Naive thymus-derived CD4-positive, alpha-beta T cell (primary cell): Measurements from ENCODE around the gene SUGP2. TPM values are rescaled to one million over a fixed set of nuclear protein-coding genes. Genes with fewer than 3 reads are reported as not detected.

ENCODE experiments used
- ATAC-seq: fragments of 150-1000 bp; cut with Tn5 transposase; 2 replicates; pipeline ENCODE4 v1.10.0; 2021; ENCODE audit warnings: mild to moderate bottlenecking, moderate library complexity
- CTCF ChIA-PET: fragments of 350-600 bp; sonication (Branson Sonifier 250); formaldehyde crosslinking; loops from one replicate; lab custom pipeline; 2021; ENCODE audit warnings: antibody characterized with exemption; lab: Charles Lee
- POLR2A ChIA-PET: fragments of 350-600 bp; sonication (Branson Sonifier 250); formaldehyde crosslinking; loops from one replicate; lab custom pipeline; 2021; ENCODE audit warnings: antibody characterized with exemption, inconsistent platforms; lab: Charles Lee
- DNase-seq, 9 donors: peaks; one replicate each; pipeline versions ENCODE4 v3.0.0 to v3.0.0-alpha.2; 2020 to 2022; ENCODE audit warnings: mixed read lengths in 1 of 9
- H3K27ac ChIP-seq: one replicate; pipeline ENCODE4 v1.7.0; 2013; ENCODE audit warnings: mild to moderate bottlenecking, low read depth, low read length, moderate library complexity
- H3K27me3 ChIP-seq, 2 donors: one replicate each; pipeline ENCODE4 v1.7.0; 2013; ENCODE audit warnings: low read length in 2 of 2, mild to moderate bottlenecking in 2 of 2, moderate library complexity in 2 of 2; ENCODE audit not compliant: control insufficient read depth in 2 of 2, insufficient read depth in 2 of 2
- H3K36me3 ChIP-seq, 3 experiments: 1 replicate in 2 of 3; 2 replicates in 1 of 3; pipeline ENCODE4 v1.7.0; 2013; ENCODE audit warnings: low read length in 3 of 3, mild to moderate bottlenecking in 3 of 3, moderate library complexity in 1 of 3; ENCODE audit not compliant: insufficient read depth in 3 of 3, control insufficient read depth in 2 of 3
- H3K4me1 ChIP-seq, 2 donors: one replicate each; pipeline ENCODE4 v1.7.0; 2013; ENCODE audit warnings: low read length in 2 of 2, mild to moderate bottlenecking in 2 of 2, moderate library complexity in 1 of 2; ENCODE audit not compliant: control insufficient read depth in 2 of 2, insufficient read depth in 2 of 2
- H3K4me3 ChIP-seq: 2 replicates; pipeline ENCODE4 v1.7.0; 2013; ENCODE audit warnings: mild to moderate bottlenecking, low read length
- H3K9me3 ChIP-seq, 3 experiments: 1 replicate in 2 of 3; 2 replicates in 1 of 3; pipeline ENCODE4 v1.7.0; 2013; ENCODE audit warnings: low read length in 3 of 3; ENCODE audit not compliant: control insufficient read depth in 2 of 3
- H3K27ac Mint-ChIP-seq, 9 donors: one replicate each; pipeline ENCODE4 v1.8.0; 2020 to 2022; ENCODE audit warnings: mixed read lengths in 9 of 9, mild to moderate bottlenecking in 8 of 9, moderate library complexity in 5 of 9, inconsistent platforms in 2 of 9
- H3K27me3 Mint-ChIP-seq, 5 donors: one replicate each; pipeline ENCODE4 v1.8.0; 2021 to 2022; ENCODE audit warnings: mixed read lengths in 5 of 5, mild to moderate bottlenecking in 1 of 5
- H3K36me3 Mint-ChIP-seq, 5 donors: one replicate each; pipeline ENCODE4 v1.8.0; 2020 to 2022; ENCODE audit warnings: mixed read lengths in 5 of 5, mild to moderate bottlenecking in 3 of 5, inconsistent platforms in 1 of 5
- H3K4me1 Mint-ChIP-seq, 7 donors: one replicate each; pipeline ENCODE4 v1.8.0; 2020 to 2022; ENCODE audit warnings: mixed read lengths in 7 of 7, mild to moderate bottlenecking in 3 of 7, inconsistent platforms in 1 of 7
- H3K4me3 Mint-ChIP-seq, 10 donors: one replicate each; pipeline ENCODE4 v1.8.0; 2020 to 2022; ENCODE audit warnings: mild to moderate bottlenecking in 10 of 10, mixed read lengths in 10 of 10, moderate library complexity in 6 of 10, inconsistent platforms in 2 of 10
- H3K9me3 Mint-ChIP-seq, 11 donors: one replicate each; pipeline ENCODE4 v1.8.0; 2020 to 2022; ENCODE audit warnings: mixed read lengths in 11 of 11, mild to moderate bottlenecking in 4 of 11, inconsistent platforms in 1 of 11, moderate library complexity in 1 of 11
- intact Hi-C, 2 donors: fragments of 100-400 bp; cut with micrococcal nuclease; formaldehyde crosslinking; loops; one replicate each; pipeline ENCODE4 v1.15.1; 2023
- polyA plus RNA-seq, 2 donors: library from polyadenylated mRNA; unstranded; fragments of 300-500 nt; fragmentation: Illumina TruSeq; gene quantifications; one replicate each; pipeline ENCODE4 v1.2.3, GENCODE V29; 2021
- total RNA-seq, 6 experiments: library from RNA in 5 of 6; stranded (reverse) in 5 of 6; gene quantifications; 1 replicate in 5 of 6; 2 replicates in 1 of 6; pipeline ENCODE4 v1.2.3 and lab custom pipeline; 2021 to 2026

Gene SUGP2
- total and polyA plus RNA-seq, 7 experiments from 2014 or later, result 9.3 to 145 (median 125) TPM

DNA sequence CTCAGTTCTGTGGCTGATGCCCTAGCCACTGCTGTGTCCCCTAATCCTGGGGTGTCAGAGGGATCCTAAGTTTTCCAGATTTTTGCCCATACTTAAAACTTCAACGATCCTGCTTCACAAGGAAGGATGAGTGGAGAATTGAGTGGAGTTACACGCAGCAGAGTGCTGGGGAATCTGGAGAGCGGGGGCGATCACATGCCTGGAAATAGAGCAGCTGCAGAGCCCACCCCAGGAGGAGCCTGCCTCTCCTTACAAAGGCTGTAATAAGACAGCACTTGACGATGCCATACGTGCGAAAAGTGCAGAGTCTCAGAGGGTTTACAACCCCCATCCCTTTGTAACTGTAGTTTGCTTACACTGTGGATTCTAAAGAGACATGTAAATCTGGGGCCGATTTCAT, 40.6 kb downstream of the SUGP2 start:
- no peaks in the 10 kb centered on the region for H3K27me3 ChIP-seq
- ATAC-seq (no peak), DNase-seq (no peak)
- no peak overlapping the region for H3K27ac ChIP-seq
- no peak overlapping the region for H3K4me3 ChIP-seq
- Mint-ChIP-seq H3K36me3 (peaks cover 0 to 35% (median 10%) of the 10 kb centered on the region in 5 donors), H3K4me1 (no peaks in the 10 kb centered on the region), H3K27me3 (no peaks in the 10 kb centered on the region), H3K4me3 (no peak overlapping the region), H3K27ac (peak overlapping the region in 1 of 9 donors; percentile 15), H3K9me3 (no peaks in the 10 kb centered on the region)
- intact Hi-C loops, result no loop called here
- H3K4me1 ChIP-seq, result no peaks in the 10 kb centered on the region
- POLR2A ChIA-PET, result no interaction called here
- peaks cover 0 to 47% (median 4%) of the 10 kb centered on the region in 3 experiments for H3K36me3 ChIP-seq
- H3K9me3 ChIP-seq, result no peaks in the 10 kb centered on the region
- CTCF ChIA-PET, result no interaction called here

DNA sequence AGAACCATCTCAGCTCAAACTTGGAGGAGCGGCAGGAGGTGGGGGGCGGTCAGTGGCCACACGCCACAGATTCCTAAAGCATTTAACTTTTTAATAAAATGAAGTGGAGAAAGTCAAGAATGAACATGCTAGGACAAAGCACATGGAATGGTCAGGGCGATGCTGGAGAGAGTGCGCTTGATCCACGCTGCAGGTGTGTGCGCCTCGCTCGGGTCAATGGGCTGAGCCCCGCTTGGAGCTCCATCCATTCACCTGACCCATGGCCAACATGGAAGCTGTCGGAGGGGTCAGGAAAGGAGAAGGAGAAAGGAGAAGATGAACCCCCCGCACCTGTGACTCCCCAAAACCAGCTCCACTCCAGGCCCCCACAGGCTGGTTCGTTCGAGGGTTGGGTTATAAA, 41.8 kb downstream of the SUGP2 start:
- Mint-ChIP-seq H3K4me1 (no peaks in the 10 kb centered on the region), H3K27ac (no peak overlapping the region), H3K4me3 (no peak overlapping the region), H3K9me3 (no peaks in the 10 kb centered on the region), H3K36me3 (peaks cover 0 to 31% (median 9%) of the 10 kb centered on the region in 5 donors), H3K27me3 (peaks cover 0 to 7% (median 0%) of the 10 kb centered on the region in 5 donors)
- Histone ChIP-seq H3K36me3 (peaks cover 0 to 37% (median 4%) of the 10 kb centered on the region in 3 experiments), H3K27me3 (no peaks in the 10 kb centered on the region), H3K9me3 (no peaks in the 10 kb centered on the region), H3K27ac (no peak overlapping the region), H3K4me1 (no peaks in the 10 kb centered on the region), H3K4me3 (no peak overlapping the region)
- CTCF ChIA-PET, result no interaction called here
- POLR2A ChIA-PET, result no interaction called here
- intact Hi-C loops, result no loop called here
- ATAC-seq (no peak), DNase-seq (no peak)

DNA sequence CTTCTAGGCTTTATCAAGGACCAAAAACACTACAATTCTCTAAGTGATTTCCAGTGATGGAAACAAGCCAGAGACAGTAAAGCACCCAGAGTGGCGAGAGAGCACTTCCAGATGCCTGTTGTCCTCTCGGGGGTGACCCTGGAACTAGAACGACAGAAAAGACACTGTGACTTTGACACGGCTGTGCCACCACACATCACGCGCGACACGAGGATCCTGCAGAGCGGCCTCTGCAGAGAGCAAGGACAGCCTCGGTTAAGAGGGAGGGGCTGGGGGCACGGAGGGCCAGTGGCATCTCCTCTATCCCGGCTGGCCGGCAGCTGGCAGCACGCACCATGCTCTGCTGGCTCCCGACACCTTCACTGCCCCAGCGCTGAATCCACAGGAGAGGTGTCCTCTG, 42.3 kb downstream of the SUGP2 start:
- Histone ChIP-seq H3K36me3 (peaks cover 0 to 36% (median 4%) of the 10 kb centered on the region in 3 experiments), H3K4me1 (no peaks in the 10 kb centered on the region), H3K27ac (no peak overlapping the region), H3K27me3 (no peaks in the 10 kb centered on the region), H3K9me3 (no peaks in the 10 kb centered on the region), H3K4me3 (no peak overlapping the region)
- POLR2A ChIA-PET, result no interaction called here
- ATAC-seq (no peak), DNase-seq (no peak)
- Mint-ChIP-seq H3K27me3 (peaks cover 0 to 11% (median 0%) of the 10 kb centered on the region in 5 donors), H3K9me3 (no peaks in the 10 kb centered on the region), H3K27ac (no peak overlapping the region), H3K4me1 (no peaks in the 10 kb centered on the region), H3K4me3 (no peak overlapping the region), H3K36me3 (peaks cover 0 to 31% (median 9%) of the 10 kb centered on the region in 5 donors)
- CTCF ChIA-PET, result no interaction called here
- intact Hi-C loops, result no loop called here

DNA sequence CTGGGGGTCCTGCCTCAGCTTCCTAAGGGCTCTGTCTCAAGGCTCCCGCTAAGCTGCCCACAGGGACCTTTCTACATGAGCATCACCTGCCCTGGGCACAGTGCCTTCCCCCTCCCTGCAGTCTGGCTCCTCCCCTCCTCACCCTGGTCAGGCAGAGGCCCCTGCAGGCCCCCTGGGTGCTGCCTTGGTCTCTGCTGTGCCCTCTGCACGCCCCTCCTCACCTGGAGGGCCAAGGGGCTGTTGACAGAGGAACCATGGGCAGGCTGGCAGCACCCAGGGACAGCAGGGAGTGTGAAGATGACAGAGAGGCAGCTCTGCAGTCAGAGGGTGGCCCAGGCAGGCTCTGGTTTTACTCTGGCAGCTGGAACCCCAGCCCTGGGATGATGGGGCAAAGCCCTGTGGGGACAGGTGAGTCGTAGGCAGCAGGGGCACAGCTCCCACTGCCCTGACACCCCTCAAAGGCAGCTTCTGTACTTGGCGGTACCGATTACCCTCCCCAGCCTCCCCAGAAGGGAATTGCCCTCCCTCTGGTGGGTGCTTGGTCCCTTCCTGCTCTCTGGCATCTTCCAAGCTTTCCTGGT, 43.1 kb downstream of the SUGP2 start:
- Mint-ChIP-seq H3K4me3 (no peak overlapping the region), H3K36me3 (peaks cover 0 to 31% (median 9%) of the 10 kb centered on the region in 5 donors), H3K27ac (no peak overlapping the region), H3K27me3 (peaks cover 0 to 19% (median 0%) of the 10 kb centered on the region in 5 donors), H3K9me3 (no peaks in the 10 kb centered on the region), H3K4me1 (peaks cover 0 to 4% (median 0%) of the 10 kb centered on the region in 7 donors)
- Histone ChIP-seq H3K27ac (no peak overlapping the region), H3K4me3 (no peak overlapping the region), H3K9me3 (no peaks in the 10 kb centered on the region), H3K27me3 (no peaks in the 10 kb centered on the region), H3K36me3 (peaks cover 0 to 28% (median 4%) of the 10 kb centered on the region in 3 experiments), H3K4me1 (no peaks in the 10 kb centered on the region)
- intact Hi-C loops, result no loop called here
- ChIA-PET POLR2A (no interaction called here), CTCF (no interaction called here)
- DNase-seq (no peak), ATAC-seq (no peak)

DNA sequence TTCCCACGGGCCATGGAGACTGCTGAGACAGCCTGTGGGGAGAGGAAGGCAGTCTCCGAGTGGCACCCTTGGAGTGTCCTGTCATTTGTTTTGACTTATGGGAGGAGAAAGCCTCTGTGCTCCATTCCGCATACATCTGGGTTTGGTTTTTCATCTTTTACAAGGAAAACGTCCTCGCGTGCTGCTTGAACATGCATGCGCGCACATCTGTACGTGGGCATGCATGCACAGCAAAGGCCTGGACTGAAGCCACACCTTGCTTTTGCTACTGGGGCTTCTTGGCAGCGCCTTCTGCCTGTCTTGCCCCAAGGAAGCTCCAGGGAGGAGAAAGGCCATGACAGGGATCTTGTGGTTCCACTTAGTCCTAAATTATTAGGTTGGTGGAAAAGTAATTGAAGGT, 44.0 kb downstream of the SUGP2 start:
- no peaks in the 10 kb centered on the region for H3K9me3 ChIP-seq
- ATAC-seq, result no peak
- H3K27me3 ChIP-seq, result no peaks in the 10 kb centered on the region
- ChIA-PET POLR2A (no interaction called here), CTCF (no interaction called here)
- intact Hi-C loops, result no loop called here
- Mint-ChIP-seq H3K4me3 (no peak overlapping the region), H3K36me3 (peaks cover 0 to 29% (median 9%) of the 10 kb centered on the region in 5 donors), H3K27ac (no peak overlapping the region), H3K9me3 (no peaks in the 10 kb centered on the region), H3K4me1 (peaks cover 0 to 4% (median 0%) of the 10 kb centered on the region in 7 donors), H3K27me3 (peaks cover 0 to 26% (median 0%) of the 10 kb centered on the region in 5 donors)
- H3K4me1 ChIP-seq, result no peaks in the 10 kb centered on the region
- no peak overlapping the region for H3K4me3 ChIP-seq
- DNase-seq, result no peak
- H3K27ac ChIP-seq, result no peak overlapping the region
- peaks cover 0 to 19% (median 2%) of the 10 kb centered on the region in 3 experiments for H3K36me3 ChIP-seq

DNA sequence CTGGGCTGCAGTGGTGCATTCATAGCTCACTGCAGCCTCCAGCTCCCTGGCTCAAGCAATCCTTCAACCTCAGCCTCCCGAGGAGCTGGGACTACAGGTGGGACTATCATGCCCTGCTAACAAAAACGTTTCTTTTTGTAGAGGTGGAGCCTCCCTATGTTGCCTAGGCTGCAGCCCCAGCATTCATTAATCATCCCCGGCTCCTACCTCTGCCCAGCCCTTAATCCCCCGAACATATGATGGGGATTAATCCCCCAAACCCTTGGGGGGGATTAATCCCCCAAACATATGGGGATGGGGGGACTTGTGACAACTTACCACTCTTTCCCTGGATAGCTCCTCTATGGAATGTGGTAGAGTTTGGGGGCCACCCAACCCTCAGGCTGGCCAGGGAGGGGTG, 45.9 kb downstream of the SUGP2 start:
- H3K4me3 ChIP-seq, result no peak overlapping the region
- peaks cover 0 to 3% (median 0%) of the 10 kb centered on the region in 11 donors for H3K9me3 Mint-ChIP-seq
- H3K4me3 Mint-ChIP-seq, result no peak overlapping the region
- no peak overlapping the region for H3K27ac ChIP-seq
- peaks cover 0 to under 1% (median 0%) of the 10 kb centered on the region in 3 experiments for H3K36me3 ChIP-seq
- peaks cover 0 to 4% (median 0%) of the 10 kb centered on the region in 7 donors for H3K4me1 Mint-ChIP-seq
- H3K4me1 ChIP-seq, result no peaks in the 10 kb centered on the region
- peaks cover 0 to 32% (median 3%) of the 10 kb centered on the region in 5 donors for H3K27me3 Mint-ChIP-seq
- no peaks in the 10 kb centered on the region for H3K27me3 ChIP-seq
- intact Hi-C loops, result no loop called here
- H3K27ac Mint-ChIP-seq, result no peak overlapping the region
- POLR2A ChIA-PET, result interaction anchor here (0.7 kb wide), 1 partner anchor 545 kb away, joined by 3 read pairs; no protein-coding TSS in a partner anchor
- ATAC-seq (no peak), DNase-seq (no peak)
- CTCF ChIA-PET, result interaction anchor here (0.6 kb wide), 1 partner anchor 1218 kb away, joined by 8 read pairs; no protein-coding TSS in a partner anchor
- no peaks in the 10 kb centered on the region for H3K9me3 ChIP-seq
- H3K36me3 Mint-ChIP-seq, result peaks cover 0 to 10% (median 0%) of the 10 kb centered on the region in 5 donors

DNA sequence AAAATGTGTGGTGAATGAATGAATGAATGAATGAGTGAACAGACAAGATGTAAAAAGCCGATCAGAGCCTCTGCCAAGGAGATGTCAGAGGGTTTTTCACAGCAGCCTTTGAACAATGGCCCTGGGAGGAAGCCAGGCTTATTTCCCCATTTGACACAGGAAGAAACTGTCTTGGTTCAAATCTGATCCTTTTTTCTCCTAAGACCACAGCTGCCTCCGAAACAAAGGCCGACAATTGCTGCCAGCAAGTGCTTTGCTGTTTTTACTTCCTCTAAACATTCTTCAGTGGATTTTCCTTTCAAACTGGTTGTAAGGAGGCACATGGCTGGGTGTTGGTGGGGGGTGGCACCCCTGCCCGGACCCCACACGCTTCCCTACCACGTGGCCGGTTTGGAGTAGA, 48.1 kb downstream of the SUGP2 start:
- no peaks in the 10 kb centered on the region for H3K36me3 ChIP-seq
- H3K27me3 ChIP-seq, result no peaks in the 10 kb centered on the region
- peak overlapping the region in 1 of 10 donors; percentile 36 for H3K4me3 Mint-ChIP-seq
- ATAC-seq, result peak; percentile 37
- H3K27ac ChIP-seq, result no peak overlapping the region
- peaks cover 0 to 4% (median 0%) of the 10 kb centered on the region in 11 donors for H3K9me3 Mint-ChIP-seq
- H3K4me1 ChIP-seq, result no peaks in the 10 kb centered on the region
- ChIA-PET CTCF (no interaction called here), POLR2A (no interaction called here)
- intact Hi-C loops, result no loop called here
- H3K4me3 ChIP-seq, result no peak overlapping the region
- H3K27me3 Mint-ChIP-seq, result peaks cover 0 to 33% (median 4%) of the 10 kb centered on the region in 5 donors
- DNase-seq, result no peak
- H3K4me1 Mint-ChIP-seq, result peaks cover 0 to 4% (median 0%) of the 10 kb centered on the region in 7 donors
- H3K27ac Mint-ChIP-seq, result peak overlapping the region in 1 of 9 donors; percentile 84
- no peaks in the 10 kb centered on the region for H3K36me3 Mint-ChIP-seq
- no peaks in the 10 kb centered on the region for H3K9me3 ChIP-seq
